ENCODE results near the gene CBLN1. TPM values are rescaled to one million over a fixed set of nuclear protein-coding genes. Genes with fewer than 3 reads are reported as not detected.
"Not testable (repeated sequence)": the region's sequence is repeated elsewhere in the genome, so short reads cannot be mapped to it uniquely, and the experiment has no call there.

Gene CBLN1
- total RNA-seq, 2 experiments from 2014 or later = not detected

DNA sequence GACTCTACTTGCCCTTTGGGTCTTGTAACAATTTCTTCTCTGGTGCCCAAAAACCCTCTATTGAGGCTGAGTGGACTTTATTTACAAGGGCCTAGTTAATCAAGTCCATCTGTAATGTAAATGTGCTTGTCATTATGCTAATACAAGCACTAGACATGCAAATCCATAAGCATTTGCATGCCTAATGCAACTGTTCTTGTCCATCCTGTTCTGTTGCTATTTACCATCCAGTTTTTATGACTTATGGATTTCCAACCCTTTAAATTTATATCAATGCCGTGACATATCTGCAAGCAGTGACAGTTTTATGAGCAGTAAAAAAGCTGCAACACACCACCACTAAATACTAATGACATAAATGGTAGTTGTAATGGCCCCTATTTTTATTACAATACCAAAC is 33.4 kb downstream of the CBLN1 start:
- H3K27me3 Mint-ChIP-seq (ENCODE audit: low read depth) = no peaks in the 10 kb centered on the region
- H3K9me3 Mint-ChIP-seq (ENCODE audit: insufficient read depth) = no peaks in the 10 kb centered on the region
- ChIA-PET POLR2A (no interaction called here), CTCF (no interaction called here)
- no peaks in the 10 kb centered on the region for H3K36me3 Mint-ChIP-seq (ENCODE audit: low read depth)
- no peaks in the 10 kb centered on the region for H3K4me1 Mint-ChIP-seq (ENCODE audit: low read depth)
- DNase-seq (no peak), ATAC-seq (no peak)
- H3K27ac Mint-ChIP-seq = no peak overlapping the region
- H3K4me3 Mint-ChIP-seq = no peak overlapping the region

- no peak for DNase-seq
- no peak for ATAC-seq
- CTCF ChIA-PET = no interaction called here
- Mint-ChIP-seq H3K27me3 (ENCODE audit: low read depth) (no peaks in the 10 kb centered on the region), H3K4me1 (ENCODE audit: low read depth) (no peaks in the 10 kb centered on the region), H3K36me3 (ENCODE audit: low read depth) (no peaks in the 10 kb centered on the region), H3K4me3 (no peak overlapping the region), H3K27ac (no peak overlapping the region), H3K9me3 (ENCODE audit: insufficient read depth) (no peaks in the 10 kb centered on the region)
- POLR2A ChIA-PET = no interaction called here
These were observed 45.4 kb downstream of the CBLN1 start for GRCh38 chr16:49236216-49236615.

DNA sequence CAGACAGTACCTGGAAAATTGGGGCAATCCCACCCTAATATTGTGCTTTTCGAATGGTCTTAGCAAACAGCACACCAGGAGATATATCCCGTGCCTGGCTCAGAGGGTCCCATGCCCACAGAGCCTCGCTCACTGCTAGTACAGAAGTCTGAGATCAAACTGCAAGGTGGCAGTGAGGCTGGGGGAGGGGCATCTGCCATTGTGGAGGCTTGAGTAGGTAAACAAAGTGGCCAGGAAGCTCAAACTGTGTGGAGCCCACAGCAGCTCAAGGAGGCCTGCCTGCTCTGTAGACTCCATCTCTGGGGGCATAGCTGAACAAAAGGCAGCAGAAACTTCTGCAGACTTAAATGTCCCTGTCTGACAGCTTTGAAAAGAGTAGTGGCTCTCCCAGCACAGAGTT is 53.3 kb downstream of the CBLN1 start:
- H3K36me3 Mint-ChIP-seq (ENCODE audit: low read depth); H3K4me1 Mint-ChIP-seq (ENCODE audit: low read depth); ATAC-seq; POLR2A ChIA-PET; CTCF ChIA-PET; H3K9me3 Mint-ChIP-seq (ENCODE audit: insufficient read depth); H3K4me3 Mint-ChIP-seq; DNase-seq; H3K27ac Mint-ChIP-seq; H3K27me3 Mint-ChIP-seq (ENCODE audit: low read depth): not testable (repeated sequence)

Other genes starting within 250 kb of the CBLN1 start
- gene C16orf78, start 92.0 kb upstream of the CBLN1 start, total RNA-seq = not detected

Data from activated CD8-positive, alpha-beta T cell treated with anti-CD3 and anti-CD28 coated beads, Interleukin-2, amount 10 ng/mL, durations not matched to agents 7 days and 5 days (primary cell).